Smooth muscle cell of the pulmonary artery (primary cell): ENCODE measurements around the gene CCDC171. TPM values are rescaled to one million over a fixed set of nuclear protein-coding genes. Genes with fewer than 3 reads are reported as not detected.

Experiments
- total RNA-seq: library from RNA; depleted of rRNA; stranded (reverse); fragments of >200 nt; gene quantifications from 2 replicates; pipeline ENCODE4 v1.2.3, GENCODE V29; 2014

CCDC171 gene
- total RNA-seq: 2.2 and 2.4 TPM in 2 replicates

DNA sequence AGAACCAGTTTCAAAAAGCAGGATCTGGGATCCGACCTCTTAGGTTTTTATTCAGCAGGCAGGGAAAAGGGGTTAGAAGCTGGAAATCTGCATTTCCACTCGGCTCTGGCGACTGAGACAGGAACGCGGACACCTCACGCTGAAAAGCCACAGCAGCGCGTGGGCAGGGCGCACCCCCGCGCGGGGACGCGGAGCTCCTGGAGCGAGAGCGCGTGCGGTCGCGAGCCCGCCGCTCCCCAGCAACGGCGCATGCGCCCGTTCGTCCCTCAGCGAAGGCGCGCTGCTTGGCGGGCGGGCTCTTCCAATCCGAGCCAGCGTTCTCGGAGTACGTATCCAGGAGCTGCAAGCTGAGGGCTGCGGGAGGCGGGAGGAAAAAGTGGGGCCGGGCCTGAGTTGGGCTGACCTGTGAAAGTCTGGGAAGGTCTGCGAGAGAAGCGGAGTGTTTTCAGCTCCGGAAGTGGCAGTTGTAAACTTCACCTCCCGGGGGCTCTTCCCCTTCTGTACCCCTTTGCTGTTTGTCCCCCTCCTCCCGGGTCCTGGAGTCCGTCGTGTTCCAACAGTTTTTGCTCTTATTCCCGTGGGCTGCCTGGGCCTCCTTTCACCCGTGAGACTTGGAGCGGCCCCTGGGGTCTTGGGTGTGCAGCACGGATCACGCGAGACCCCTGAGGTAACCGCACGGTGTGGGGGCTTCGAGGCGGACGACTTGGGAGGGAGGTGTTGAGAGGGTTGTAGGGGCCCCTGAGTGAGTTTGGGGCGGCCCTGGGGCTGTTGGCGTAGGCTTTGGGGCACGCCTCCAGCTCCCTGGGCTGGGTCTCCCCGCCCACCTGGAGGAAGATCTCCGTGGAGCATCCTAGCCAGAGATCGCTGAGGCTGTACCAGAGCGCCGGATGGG is at the start of gene CCDC171:
Gene CCDC171 (plus strand): TSS at position 408 of the 892 bp plus-strand sequence. CDS start 11,046 bp downstream, outside the sequence.

DNA sequence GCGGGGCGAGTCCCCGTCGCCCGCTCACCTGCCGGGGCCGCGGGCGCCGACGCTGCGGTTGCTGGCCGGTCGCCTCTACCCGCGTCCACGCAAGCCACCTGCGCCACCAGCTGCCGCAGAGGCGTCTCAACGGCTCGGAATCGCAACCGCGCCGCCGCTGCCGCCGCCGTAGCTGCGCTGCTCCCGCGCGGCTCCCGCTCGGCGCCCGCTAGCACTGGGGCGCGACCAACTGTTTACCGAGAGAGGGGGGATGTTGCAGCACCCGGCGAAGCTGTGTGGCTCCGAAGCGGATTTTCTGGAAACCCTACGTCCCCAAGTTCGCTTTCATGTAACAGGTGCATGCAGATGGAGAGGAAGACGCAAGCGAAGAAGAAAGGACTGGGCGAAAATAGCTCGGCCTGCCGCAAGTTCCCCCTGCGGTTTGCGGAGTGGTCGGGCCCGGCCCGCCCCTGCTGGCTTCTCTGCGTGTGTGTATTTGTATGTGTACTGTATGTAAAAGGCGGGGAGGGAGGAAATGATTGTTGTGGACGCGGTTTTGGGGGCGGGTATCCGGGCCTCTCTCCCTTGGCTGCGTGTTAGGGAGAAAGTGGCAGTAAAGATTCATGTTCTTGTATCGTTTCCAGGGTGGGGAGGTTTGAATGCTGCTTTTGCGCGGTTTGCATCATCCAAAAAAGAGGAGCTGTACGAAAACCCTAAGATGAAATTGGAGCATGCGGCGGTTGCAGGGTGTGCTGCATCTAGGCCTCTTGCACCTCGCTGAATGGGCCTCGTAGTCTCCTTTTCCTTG is 41.9 kb upstream of the CCDC171 start, which contains the start of gene PSIP1:
Gene PSIP1 (minus strand): TSS at position 182 of the 787 bp plus-strand sequence. CDS start 782 bp downstream, outside the sequence.

Other genes with a start within 250 kb of the CCDC171 start
- gene TTC39B, start 245.8 kb upstream of the CCDC171 start, total RNA-seq: 14.7 and 19.8 TPM in 2 replicates
- 67.3 and 67.6 TPM in 2 replicates for gene SNAPC3, start 130.2 kb upstream of the CCDC171 start, total RNA-seq
- gene PSIP1, start 42.1 kb upstream of the CCDC171 start, total RNA-seq: 24.8 and 27.1 TPM in 2 replicates